ENCODE measurements around the gene PLCG1.

DNA sequence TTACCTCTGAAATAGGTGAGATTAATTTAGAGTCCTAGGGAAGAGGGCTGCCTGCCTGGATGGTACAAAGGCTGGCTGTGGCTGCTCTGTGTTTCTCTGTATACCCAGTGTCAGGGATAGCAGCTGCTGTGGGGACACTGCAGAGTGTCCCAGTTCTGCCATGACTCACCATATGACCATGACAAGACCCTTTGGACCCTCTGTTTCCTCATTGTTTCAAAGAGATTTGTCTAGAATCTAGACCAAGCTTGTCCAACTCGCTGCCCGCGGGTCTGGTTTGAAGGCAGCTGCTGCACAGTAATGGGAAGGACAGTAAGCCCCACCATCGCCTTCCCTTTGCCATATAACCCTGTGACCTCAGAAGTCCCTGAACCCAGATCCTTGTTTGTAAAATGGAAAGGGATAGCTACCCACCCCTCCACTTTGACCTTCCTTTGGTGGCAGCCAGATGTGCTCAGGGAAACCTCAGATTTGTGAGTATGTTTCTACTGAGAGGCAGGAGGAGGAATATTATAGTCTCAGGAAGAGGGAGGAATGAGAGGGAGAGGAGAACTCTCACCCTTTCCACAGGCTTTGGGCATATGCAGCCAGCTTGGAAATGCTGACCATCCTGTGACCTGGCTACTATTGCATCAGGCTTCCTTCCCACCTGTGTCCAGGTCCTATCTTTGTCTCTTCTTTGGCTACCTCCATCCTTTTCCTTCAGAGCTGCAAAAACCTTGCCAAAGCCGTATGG is 14.0 kb downstream of the PLCG1 start:
- TF ChIP-seq, protein P1, sequence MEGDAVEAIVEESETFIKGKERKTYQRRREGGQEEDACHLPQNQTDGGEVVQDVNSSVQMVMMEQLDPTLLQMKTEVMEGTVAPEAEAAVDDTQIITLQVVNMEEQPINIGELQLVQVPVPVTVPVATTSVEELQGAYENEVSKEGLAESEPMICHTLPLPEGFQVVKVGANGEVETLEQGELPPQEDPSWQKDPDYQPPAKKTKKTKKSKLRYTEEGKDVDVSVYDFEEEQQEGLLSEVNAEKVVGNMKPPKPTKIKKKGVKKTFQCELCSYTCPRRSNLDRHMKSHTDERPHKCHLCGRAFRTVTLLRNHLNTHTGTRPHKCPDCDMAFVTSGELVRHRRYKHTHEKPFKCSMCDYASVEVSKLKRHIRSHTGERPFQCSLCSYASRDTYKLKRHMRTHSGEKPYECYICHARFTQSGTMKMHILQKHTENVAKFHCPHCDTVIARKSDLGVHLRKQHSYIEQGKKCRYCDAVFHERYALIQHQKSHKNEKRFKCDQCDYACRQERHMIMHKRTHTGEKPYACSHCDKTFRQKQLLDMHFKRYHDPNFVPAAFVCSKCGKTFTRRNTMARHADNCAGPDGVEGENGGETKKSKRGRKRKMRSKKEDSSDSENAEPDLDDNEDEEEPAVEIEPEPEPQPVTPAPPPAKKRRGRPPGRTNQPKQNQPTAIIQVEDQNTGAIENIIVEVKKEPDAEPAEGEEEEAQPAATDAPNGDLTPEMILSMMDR (optimal IDR thresholded peaks at IDR 0.05 in 1 of 3, IDR thresholded peaks at IDR 0.05 in 1 of 3, conservative IDR thresholded peaks at IDR 0.05 in 1 of 3; ENCODE audit: extremely low read depth in 1 of 3, insufficient read depth in 2 of 3, low read length in 3 of 3), result no peak
- no peak for TF ChIP-seq EZH2 (IDR thresholded peaks at IDR 0.05; ENCODE audit: low read length)
